Upper lobe of left lung (tissue), 6 donors: Measurements from ENCODE around the gene CEP78. TPM values are rescaled to one million over a fixed set of nuclear protein-coding genes. Genes with fewer than 3 reads are reported as not detected.
A peak's percentile ranks its signal among the peaks of the same experiment; 100 is the strongest.
"Not testable (repeated sequence)": the region's sequence is repeated elsewhere in the genome, so short reads cannot be mapped to it uniquely, and the experiment has no call there.

Experiments used
- ATAC-seq, 2 donors: fragments of 200-7000 bp; cut with Tn5 transposase; one replicate each; pipeline ENCODE4 v1.9.1; 2022; ENCODE audit warnings: mild to moderate bottlenecking in 2 of 2, moderate library complexity in 2 of 2; ENCODE audit not compliant: low FRiP score in 2 of 2
- DNase-seq, 2 donors: peaks; one replicate each; pipeline ENCODE4 v3.0.0-alpha.2; 2019 to 2020
- H3K27ac ChIP-seq, 4 donors: fragments of 200-600 bp; sonication (generic); one replicate each; pipeline ENCODE4 v1.5.1; 2016 to 2019
- H3K27me3 ChIP-seq, 4 donors: fragments of 200-600 bp; sonication (generic); one replicate each; pipeline ENCODE4 v1.5.1; 2017 to 2019
- H3K36me3 ChIP-seq, 4 donors: fragments of 200-600 bp; sonication (generic); one replicate each; pipeline ENCODE4 v1.5.1; 2016 to 2019
- H3K4me1 ChIP-seq, 4 donors: fragments of 200-600 bp; sonication (generic); one replicate each; pipeline ENCODE4 v1.5.1; 2018 to 2019
- H3K4me3 ChIP-seq, 4 donors: fragments of 200-600 bp; sonication (generic); one replicate each; pipeline ENCODE4 v1.5.1; 2017 to 2019; ENCODE audit warnings: mild to moderate bottlenecking in 2 of 4, moderate library complexity in 1 of 4
- H3K9me3 ChIP-seq, 4 donors: fragments of 200-600 bp; sonication (generic); one replicate each; pipeline ENCODE4 v1.5.1; 2018 to 2019
- CTCF ChIP-seq, 6 experiments: fragments of 450-650 bp in 4 of 6; fragments of 200-600 bp in 2 of 6; sonication (generic) in 2 of 6; IDR thresholded peaks; one replicate each; pipeline ENCODE4 v1.5.1; 2016 to 2019; ENCODE audit warnings: antibody characterized with exemption in 6 of 6
- EP300 ChIP-seq, 4 donors: sonication (generic); formaldehyde crosslinking; IDR thresholded peaks; one replicate each; pipeline ENCODE4 v1.5.1; 2017; ENCODE audit warnings: antibody characterized with exemption in 4 of 4, control low read depth in 2 of 4
- POLR2A ChIP-seq, 4 donors: fragments of 450-650 bp; IDR thresholded peaks; one replicate each; pipeline ENCODE4 v1.5.1; 2016 to 2017; ENCODE audit warnings: antibody characterized with exemption in 4 of 4, mild to moderate bottlenecking in 2 of 4
- POLR2AphosphoS5 ChIP-seq, 2 donors: sonication (generic); formaldehyde crosslinking; IDR thresholded peaks; one replicate each; pipeline ENCODE4 v1.5.1; 2017; ENCODE audit warnings: antibody characterized with exemption in 2 of 2
- WGBS, 2 donors: methylation state at CpG; one replicate each; pipeline ENCODE4 v1.1.5; 2017 to 2018; 5-methylcytosine and 5-hydroxymethylcytosine counted together
- total RNA-seq, 6 donors: library from RNA; depleted of rRNA in 4 of 6; stranded (reverse); fragments of >200 nt in 4 of 6; gene quantifications; one replicate each; pipeline versions ENCODE4 v1.1.0 to v1.2.1, GENCODE V29; 2016 to 2021
- donor health status: DM: no; HTN: no; CAD: no; lungs with moderate emphysema.
- donor health status: DM: no; HTN: yes; CAD: no; lungs with severe emphysema.

CEP78 gene
- total RNA-seq, 6 donors from 2014 or later, result 7.3 to 26.4 (median 11.9) TPM

DNA sequence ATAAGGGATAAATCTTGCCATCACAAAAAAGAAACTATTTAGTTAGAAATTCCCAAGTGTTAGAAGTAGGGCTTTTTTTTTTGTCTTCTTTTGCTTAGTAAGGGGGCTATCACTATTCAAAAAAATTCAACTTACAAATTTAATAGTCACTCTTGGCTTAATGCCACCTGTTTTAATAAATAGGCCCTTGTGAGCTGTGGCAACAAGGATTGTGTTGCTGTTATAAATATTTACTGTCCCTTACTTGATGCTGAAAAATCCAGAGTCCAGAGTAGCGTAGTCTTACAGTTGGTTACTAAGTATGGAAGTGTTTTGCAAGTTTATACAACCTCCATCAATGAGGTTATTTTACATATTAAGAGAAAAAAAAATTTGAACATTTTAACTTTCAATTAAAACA lies 21.4 kb upstream of the CEP78 start:
- WGBS, 2 donors, result 43 to 76% methylated on average over 1 of the region's 1 CpG

DNA sequence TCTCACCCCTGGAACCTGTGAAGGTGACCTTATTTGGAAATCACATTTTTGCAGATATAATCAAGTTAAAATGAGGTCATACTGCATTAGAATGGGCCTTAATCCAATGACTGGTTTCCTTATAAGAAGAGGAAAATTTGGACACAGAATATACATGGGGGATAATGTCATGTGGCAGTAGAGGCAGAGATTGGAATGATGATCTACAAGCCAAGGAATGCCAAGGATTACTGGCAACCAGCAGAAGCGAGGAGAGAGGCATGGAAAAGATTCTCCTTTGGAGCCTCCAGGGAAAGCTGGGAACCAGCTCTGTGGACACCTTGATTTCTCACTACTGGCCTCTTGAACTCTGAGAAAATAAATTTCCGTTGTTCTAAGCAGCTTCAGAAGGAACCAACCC lies 20.2 kb upstream of the CEP78 start:
- TF ChIP-seq CTCF (IDR thresholded peaks at IDR 0.05), result no peak
- no peak for TF ChIP-seq POLR2A (IDR thresholded peaks at IDR 0.05)
- no peak for TF ChIP-seq EP300 (IDR thresholded peaks at IDR 0.05)
- no peak for TF ChIP-seq POLR2AphosphoS5 (IDR thresholded peaks at IDR 0.05)
- 85 to 86% methylated on average over 2 of the region's 2 CpGs for WGBS, 2 donors
- Histone ChIP-seq H3K27me3 (no peaks in the 10 kb centered on the region), H3K36me3 (no peaks in the 10 kb centered on the region), H3K9me3 (no peaks in the 10 kb centered on the region), H3K4me3 (no peak overlapping the region), H3K4me1 (no peaks in the 10 kb centered on the region), H3K27ac (no peak overlapping the region)
- no peak for DNase-seq
- no peak for ATAC-seq

More for the DNA sequence above, 21.4 kb upstream of the CEP78 start:
- DNase-seq, result no peak
- Histone ChIP-seq H3K4me1 (no peaks in the 10 kb centered on the region), H3K9me3 (no peaks in the 10 kb centered on the region), H3K36me3 (no peaks in the 10 kb centered on the region), H3K4me3 (no peak overlapping the region), H3K27ac (no peak overlapping the region), H3K27me3 (no peaks in the 10 kb centered on the region)
- no peak for ATAC-seq
- no peak for TF ChIP-seq EP300 (IDR thresholded peaks at IDR 0.05)
- no peak for TF ChIP-seq CTCF (IDR thresholded peaks at IDR 0.05)
- no peak for TF ChIP-seq POLR2AphosphoS5 (IDR thresholded peaks at IDR 0.05)
- TF ChIP-seq POLR2A (IDR thresholded peaks at IDR 0.05), result no peak

- H3K27me3 ChIP-seq, result no peaks in the 10 kb centered on the region
- no peak for DNase-seq
- H3K4me1 ChIP-seq, result no peaks in the 10 kb centered on the region
- ATAC-seq, result peak in 1 of 2 donors; percentile 24
- no peaks in the 10 kb centered on the region for H3K9me3 ChIP-seq
- no peak overlapping the region for H3K4me3 ChIP-seq
- no peak overlapping the region for H3K27ac ChIP-seq
- no peaks in the 10 kb centered on the region for H3K36me3 ChIP-seq
- TF ChIP-seq POLR2AphosphoS5 (IDR thresholded peaks at IDR 0.05) (no peak), EP300 (IDR thresholded peaks at IDR 0.05) (no peak)
- 81 to 86% methylated on average over 13 of the region's 13 CpGs for whole genome bisulfite sequencing, 2 donors
These were observed 17.0 kb upstream of the CEP78 start for GRCh38 chr9:78218890-78219289.

- Histone ChIP-seq H3K27ac (no peak overlapping the region), H3K4me1 (no peaks in the 10 kb centered on the region), H3K27me3 (no peaks in the 10 kb centered on the region), H3K4me3 (no peak overlapping the region), H3K9me3 (no peaks in the 10 kb centered on the region), H3K36me3 (no peaks in the 10 kb centered on the region)
- DNase-seq (no peak), ATAC-seq (no peak)
- no peak for TF ChIP-seq EP300 (IDR thresholded peaks at IDR 0.05)
- TF ChIP-seq CTCF (IDR thresholded peaks at IDR 0.05), result no peak
- TF ChIP-seq POLR2A (IDR thresholded peaks at IDR 0.05), result no peak
- no peak for TF ChIP-seq POLR2AphosphoS5 (IDR thresholded peaks at IDR 0.05)
- WGBS, 2 donors, result 69 to 84% methylated on average over 2 of the region's 2 CpGs
These were observed 14.4 kb upstream of the CEP78 start for GRCh38 chr9:78221425-78221824.

DNA sequence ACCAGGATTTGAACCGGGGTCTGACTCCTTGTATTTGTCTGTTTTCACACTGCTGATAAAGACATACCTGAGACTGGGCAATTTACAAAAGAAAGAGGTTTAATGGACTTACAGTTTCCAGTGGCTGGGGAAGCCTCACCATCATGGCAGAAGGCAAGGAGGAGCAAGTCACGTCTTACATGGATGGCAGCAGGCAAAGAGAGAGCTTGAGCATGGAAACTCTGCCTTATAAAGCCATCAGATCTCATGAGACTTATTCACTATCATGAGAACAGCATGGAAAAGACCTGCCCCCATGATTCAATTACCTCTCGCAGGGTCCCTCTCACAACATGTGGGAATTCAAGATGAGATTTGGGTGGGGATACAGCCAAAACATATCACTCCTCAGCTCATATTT lies 14.0 kb upstream of the CEP78 start:
- H3K9me3 ChIP-seq, DNase-seq, H3K36me3 ChIP-seq, H3K4me3 ChIP-seq, H3K27me3 ChIP-seq, H3K27ac ChIP-seq, ATAC-seq, H3K4me1 ChIP-seq: not testable (repeated sequence)
- WGBS, 2 donors, result 82 to 88% methylated on average over 3 of the region's 3 CpGs

- Histone ChIP-seq H3K27me3 (no peaks in the 10 kb centered on the region), H3K36me3 (no peaks in the 10 kb centered on the region), H3K4me1 (peaks cover 0 to 8% (median 5%) of the 10 kb centered on the region in 4 donors), H3K27ac (no peak overlapping the region), H3K4me3 (no peak overlapping the region), H3K9me3 (no peaks in the 10 kb centered on the region)
- TF ChIP-seq POLR2A (IDR thresholded peaks at IDR 0.05), result no peak
- DNase-seq (no peak), ATAC-seq (no peak)
- WGBS, 2 donors, result 67 to 88% methylated on average over 3 of the region's 3 CpGs
These were observed 5.1 kb upstream of the CEP78 start for GRCh38 chr9:78230761-78231160.

DNA sequence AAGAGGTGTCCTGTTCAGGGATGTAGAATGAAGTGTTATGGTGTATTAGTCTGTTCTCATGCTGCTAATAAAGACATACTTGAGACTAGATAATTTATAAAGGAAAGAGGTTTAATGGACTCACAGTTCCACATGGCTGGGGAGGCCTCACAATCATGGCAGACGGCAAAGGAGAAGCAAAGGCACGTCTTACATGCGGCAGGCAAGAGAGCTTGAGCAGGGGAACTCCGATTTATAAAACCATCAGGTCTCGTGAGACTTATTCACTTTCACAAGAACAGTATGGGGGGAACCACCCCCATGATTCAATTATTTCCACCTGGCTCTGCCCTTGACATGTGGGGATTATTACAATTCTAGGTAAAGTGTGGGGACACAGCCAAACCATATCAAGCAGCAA lies 3.4 kb upstream of the CEP78 start:
- not testable (repeated sequence) for H3K27me3 ChIP-seq, H3K27ac ChIP-seq, H3K36me3 ChIP-seq, DNase-seq, H3K4me3 ChIP-seq, ATAC-seq, H3K9me3 ChIP-seq
- H3K4me1 ChIP-seq, result peaks cover 4 to 19% (median 10%) of the 10 kb centered on the region in 4 donors
- 90 to 92% methylated on average over 5 of the region's 5 CpGs for whole genome bisulfite sequencing, 2 donors
